GM23338 (cell line): ENCODE measurements around the gene LPAR1. TPM values are rescaled to one million over a fixed set of nuclear protein-coding genes. Genes with fewer than 3 reads are reported as not detected.

Experiments
- ATAC-seq: fragments of 200-7000 bp; cut with Tn5 transposase; 3 replicates; pipeline ENCODE4 v1.9.1; 2020
- DNase-seq: peaks from one replicate; pipeline ENCODE4 v3.0.0-alpha.2; 2015; ENCODE audit warnings: low spot score
- H2AFZ ChIP-seq: fragments of 200-600 bp; sonication (generic); 2 replicates; pipeline ENCODE4 v1.8.0; 2016; ENCODE audit warnings: antibody characterized with exemption, mild to moderate bottlenecking, moderate library complexity
- H3F3A ChIP-seq: fragments of 200-600 bp; sonication (generic); replicated peaks from 2 replicates; pipeline ENCODE4 v1.8.0; 2017; ENCODE audit warnings: antibody characterized with exemption, mixed run types, low read depth
- H3K27ac ChIP-seq: fragments of 200-600 bp; sonication (generic); 2 replicates; pipeline ENCODE4 v1.6.1; 2016; ENCODE audit warnings: low read depth
- H3K27me3 ChIP-seq: fragments of 200-600 bp; sonication (generic); 2 replicates; pipeline ENCODE4 v1.8.0; 2016; ENCODE audit warnings: mild to moderate bottlenecking, mixed run types, moderate library complexity; ENCODE audit not compliant: insufficient read depth
- H3K36me3 ChIP-seq: fragments of 200-600 bp; sonication (generic); 2 replicates; pipeline ENCODE4 v1.8.0; 2016; ENCODE audit warnings: mild to moderate bottlenecking; ENCODE audit not compliant: insufficient read depth
- H3K4me1 ChIP-seq: fragments of 200-600 bp; sonication (generic); 2 replicates; pipeline ENCODE4 v1.8.0; 2016; ENCODE audit warnings: mild to moderate bottlenecking, moderate library complexity; ENCODE audit not compliant: insufficient read depth
- H3K4me2 ChIP-seq: fragments of 200-600 bp; sonication (generic); 2 replicates; pipeline ENCODE4 v1.7.1; 2017; ENCODE audit warnings: mixed run types
- H3K4me3 ChIP-seq: fragments of 200-600 bp; sonication (generic); 2 replicates; pipeline ENCODE4 v1.6.1; 2016; ENCODE audit warnings: mixed run types
- H3K79me2 ChIP-seq: fragments of 200-600 bp; sonication (generic); replicated peaks from 2 replicates; pipeline ENCODE4 v1.8.0; 2017; ENCODE audit warnings: mild to moderate bottlenecking; ENCODE audit not compliant: insufficient read depth
- H3K9me2 ChIP-seq: fragments of 200-600 bp; sonication (generic); 2 replicates; pipeline ENCODE4 v1.8.0; 2017; ENCODE audit not compliant: insufficient read depth
- H4K20me1 ChIP-seq: fragments of 200-600 bp; sonication (generic); replicated peaks from 2 replicates; pipeline ENCODE4 v1.8.0; 2017; ENCODE audit warnings: mild to moderate bottlenecking; ENCODE audit not compliant: insufficient read depth
- H3K27ac Mint-ChIP-seq: 2 replicates; pipeline ENCODE4 v1.8.0; 2020; ENCODE audit warnings: inconsistent platforms, mild to moderate bottlenecking, moderate library complexity, mixed read lengths
- H3K27me3 Mint-ChIP-seq: 3 replicates; pipeline ENCODE4 v1.8.0; 2022; ENCODE audit warnings: low read depth, mild to moderate bottlenecking, moderate library complexity, mixed read lengths, inconsistent platforms; ENCODE audit not compliant: insufficient read depth, poor library complexity
- H3K36me3 Mint-ChIP-seq: 3 replicates; pipeline ENCODE4 v1.8.0; 2021; ENCODE audit warnings: low read depth, mild to moderate bottlenecking, inconsistent platforms, moderate library complexity, mixed read lengths
- H3K4me1 Mint-ChIP-seq: 3 replicates; pipeline ENCODE4 v1.8.0; 2020; ENCODE audit warnings: mild to moderate bottlenecking, inconsistent platforms, mixed read lengths
- H3K4me3 Mint-ChIP-seq: 3 replicates; pipeline ENCODE4 v1.8.0; 2021; ENCODE audit warnings: moderate library complexity, mild to moderate bottlenecking, inconsistent platforms, mixed read lengths
- H3K9me3 Mint-ChIP-seq: 3 replicates; pipeline ENCODE4 v1.8.0; 2020; ENCODE audit warnings: moderate library complexity, mild to moderate bottlenecking, inconsistent platforms, mixed read lengths
- CTCF ChIP-seq, 2 experiments: fragments of 200-600 bp in 1 of 2; sonication (generic) in 1 of 2; conservative IDR thresholded peaks; 2 replicates each; pipeline versions ENCODE4 v1.5.1 to v1.6.1; 2016 to 2017; ENCODE audit warnings: antibody characterized with exemption in 2 of 2, low read depth in 2 of 2, mild to moderate bottlenecking in 2 of 2, moderate library complexity in 1 of 2
- ETS1 ChIP-seq: IDR thresholded peaks from 2 replicates; pipeline ENCODE4 v1.6.1; 2016; ENCODE audit warnings: antibody characterized with exemption
- EZH2 ChIP-seq: fragments of 200-600 bp; sonication (generic); IDR thresholded peaks from one replicate; pipeline ENCODE4 v1.8.0; 2017; ENCODE audit warnings: antibody characterized with exemption, mild to moderate bottlenecking, low read depth; ENCODE audit not compliant: unreplicated experiment
- EZH2phosphoT487 ChIP-seq: fragments of 200-600 bp; sonication (generic); IDR thresholded peaks from one replicate; pipeline ENCODE4 v1.8.1; 2018; ENCODE audit warnings: antibody characterized with exemption; ENCODE audit not compliant: unreplicated experiment
- NANOG ChIP-seq: IDR thresholded peaks from 2 replicates; pipeline ENCODE4 v1.6.1; 2016; ENCODE audit warnings: antibody characterized with exemption, borderline replicate concordance
- POLR2AphosphoS5 ChIP-seq: IDR thresholded peaks from 2 replicates; pipeline ENCODE4 v1.6.1; 2016; ENCODE audit warnings: antibody characterized with exemption, low read depth
- ZNF462 ChIP-seq: fragments of 250-450 bp; sonication (Bioruptor Pico); IDR thresholded peaks from 2 replicates; pipeline ENCODE4 v1.5.0; 2020; ENCODE audit warnings: mild to moderate bottlenecking, moderate library complexity
- polyA plus RNA-seq: library from polyadenylated mRNA; unstranded; fragments of >200 nt; fragmentation: Nextera tagmentation; extraction: Ambion mirVana; gene quantifications from 2 replicates; pipeline ENCODE4 v1.2.1, GENCODE V29; 2016
- total RNA-seq: library from RNA; depleted of rRNA; stranded (reverse); fragments of >200 nt; shearing (Covaris generic); gene quantifications from 2 replicates; pipeline ENCODE4 v1.2.3, GENCODE V29; 2014

Gene LPAR1
- total and polyA plus RNA-seq, 2 experiments from 2014 or later = 1.0 to 3.8 TPM

GRCh38 chr9:110898358-110898757 lies 139.9 kb downstream of the LPAR1 start (continued):
- TF ChIP-seq ZNF462 (CRISPR knock-in tag) (no peak), ETS1 (no peak), EZH2 (no peak)

GRCh38 chr9:110897943-110898342 lies 140.3 kb downstream of the LPAR1 start:
- no peak overlapping the region for H3K4me3 ChIP-seq
- no peaks in the 10 kb centered on the region for H3F3A ChIP-seq
- peaks cover 4% of the 10 kb centered on the region for H3K27me3 Mint-ChIP-seq
- H3K36me3 Mint-ChIP-seq = peaks cover 20% of the 10 kb centered on the region
- H3K9me3 Mint-ChIP-seq = peaks cover 21% of the 10 kb centered on the region
- H2AFZ ChIP-seq = no peak overlapping the region
- H3K27ac Mint-ChIP-seq = no peak overlapping the region
- DNase-seq (no peak), ATAC-seq (no peak)
- no peak overlapping the region for H3K4me2 ChIP-seq
- no peak overlapping the region for H3K4me3 Mint-ChIP-seq
- H3K27ac ChIP-seq = no peak overlapping the region
- no peaks in the 10 kb centered on the region for H3K36me3 ChIP-seq
- no peaks in the 10 kb centered on the region for H3K9me2 ChIP-seq
- H3K27me3 ChIP-seq = no peaks in the 10 kb centered on the region
- H3K4me1 Mint-ChIP-seq = no peaks in the 10 kb centered on the region
- H3K79me2 ChIP-seq = no peaks in the 10 kb centered on the region
- H3K4me1 ChIP-seq = no peaks in the 10 kb centered on the region
- H4K20me1 ChIP-seq = no peaks in the 10 kb centered on the region
- TF ChIP-seq CTCF (conservative IDR thresholded peaks at IDR 0.05; ENCODE audit: low read depth in 2 of 2) (no peak), NANOG (no peak), POLR2AphosphoS5 (no peak), EZH2phosphoT487 (no peak), ZNF462 (CRISPR knock-in tag) (no peak)
